GM18505 (cell line): Measurements from ENCODE around the gene HSP90AB1.
"Not testable (repeated sequence)": the region's sequence is repeated elsewhere in the genome, so short reads cannot be mapped to it uniquely, and the experiment has no call there.

Experiments used
- ATAC-seq: cut with Tn5 transposase; IDR thresholded peaks from one replicate; pipeline ENCODE4 v1.9.1; 2021; ENCODE audit not compliant: unreplicated experiment
- POLR2A ChIP-seq: IDR thresholded peaks from 4 replicates; pipeline ENCODE4 v1.6.1; 2011; ENCODE audit warnings: borderline replicate concordance; ENCODE audit not compliant: insufficient read depth, insufficient read length; ENCODE audit errors: extremely low read depth

HSP90AB1 gene

DNA sequence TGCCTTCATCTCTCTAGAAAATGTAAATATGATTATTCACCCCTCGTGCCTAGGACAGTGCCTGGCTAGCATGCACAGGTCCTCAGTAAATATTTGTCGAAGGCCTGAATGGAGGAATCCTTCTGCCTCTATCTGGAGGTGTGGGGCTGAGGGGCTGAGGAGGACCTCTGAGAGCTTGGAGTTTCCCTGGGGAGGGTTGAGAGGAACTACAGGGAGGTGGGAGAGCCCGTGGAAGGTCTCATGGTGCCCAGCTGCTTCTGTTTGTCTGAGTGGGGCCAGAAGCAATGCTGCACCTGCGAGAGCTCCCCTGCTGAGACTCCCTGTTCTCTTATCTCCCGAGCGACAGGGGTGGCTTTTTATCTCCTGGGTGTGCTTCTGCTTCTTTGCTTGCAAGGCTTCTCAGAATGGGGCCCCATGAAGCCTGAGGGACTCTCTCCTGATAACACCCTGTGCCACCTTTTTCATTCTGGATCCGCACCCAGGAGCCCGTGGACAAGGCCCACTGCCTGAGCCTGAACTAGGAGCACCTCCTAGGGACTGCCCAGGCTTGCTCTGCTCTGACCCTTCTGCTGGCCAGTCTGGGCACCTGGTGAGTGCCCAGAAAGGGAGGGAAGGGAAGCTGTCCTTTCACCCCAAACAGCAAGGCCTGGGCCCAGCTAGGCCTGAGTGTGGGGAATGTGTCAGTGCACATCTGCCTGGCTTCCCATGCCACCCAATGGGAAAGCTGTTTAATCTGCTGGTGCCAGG is 21.1 kb upstream of the HSP90AB1 start:
- ATAC-seq, result no peak
- TF ChIP-seq POLR2A, result no peak

DNA sequence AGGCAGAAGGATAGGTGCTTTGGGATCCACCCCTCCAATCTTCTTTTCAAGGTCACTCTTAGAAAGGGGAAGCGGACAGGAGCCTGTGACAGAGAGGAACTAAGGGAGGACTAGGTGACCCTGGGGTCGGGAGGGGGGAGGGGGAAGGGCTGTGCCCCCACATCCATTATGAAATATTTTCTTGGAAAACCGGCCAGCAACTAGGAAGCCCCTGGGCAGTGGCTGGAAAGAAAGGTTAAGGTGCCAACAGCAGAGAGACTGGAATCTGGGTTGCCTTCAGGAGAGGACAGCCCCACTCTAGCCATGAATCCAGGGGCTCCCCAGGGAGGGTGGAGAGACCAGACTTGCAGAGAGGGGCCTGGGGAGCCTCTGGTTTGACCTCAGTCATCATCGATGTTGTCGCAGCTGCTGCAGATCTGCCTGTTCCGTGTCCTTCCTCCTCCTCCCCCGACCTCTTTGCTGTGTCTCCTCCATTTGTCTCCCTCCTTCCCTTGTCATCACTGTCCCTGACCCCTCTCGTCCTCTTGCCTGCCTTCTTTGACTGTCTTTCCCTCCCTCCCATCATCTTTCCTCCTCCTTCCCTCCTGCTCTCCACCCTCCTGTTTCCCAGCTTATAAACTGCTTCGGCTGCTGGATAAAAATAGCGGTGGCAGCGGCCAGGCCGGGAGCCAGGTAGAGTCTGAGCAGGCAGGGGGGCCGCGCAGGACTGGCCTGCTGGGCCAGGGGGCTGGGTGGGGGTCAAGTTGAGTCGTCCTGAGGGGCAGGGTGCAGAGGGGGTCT is 20.3 kb upstream of the HSP90AB1 start:
- TF ChIP-seq POLR2A, result no peak

DNA sequence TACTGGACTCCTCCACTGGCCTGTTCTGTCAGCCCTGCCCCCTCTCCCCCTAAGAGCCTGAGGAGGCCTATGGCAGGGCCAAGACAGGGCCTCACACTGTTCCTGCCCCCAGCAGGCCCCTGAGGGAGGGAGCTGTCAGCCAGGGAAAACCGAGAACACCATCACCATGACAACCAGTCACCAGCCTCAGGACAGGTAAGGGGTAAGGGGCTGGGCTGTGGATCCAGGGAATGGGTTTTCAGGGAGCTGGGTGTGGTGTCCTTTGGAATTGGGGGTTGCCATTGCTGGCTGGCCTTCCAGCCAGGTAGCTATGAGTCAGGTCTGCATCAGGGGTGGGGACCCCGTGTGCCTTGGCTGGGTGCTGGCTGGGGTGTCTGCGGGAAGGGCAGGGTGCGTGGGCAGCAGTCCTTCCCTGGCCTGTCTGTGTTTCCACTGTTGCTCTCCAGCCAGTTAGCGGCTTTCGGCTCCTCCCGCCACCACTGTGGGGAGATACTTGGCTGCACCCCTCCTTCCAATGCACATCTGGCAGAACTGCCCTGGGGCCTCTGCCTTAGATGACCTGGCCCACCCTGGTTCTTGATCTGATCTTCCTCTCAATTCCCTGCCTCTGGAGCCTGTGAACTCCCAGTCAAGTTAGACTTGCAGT is 19.6 kb upstream of the HSP90AB1 start:
- TF ChIP-seq POLR2A, result no peak
- no peak for ATAC-seq

More for the DNA sequence above, 20.3 kb upstream of the HSP90AB1 start:
- ATAC-seq, result no peak

DNA sequence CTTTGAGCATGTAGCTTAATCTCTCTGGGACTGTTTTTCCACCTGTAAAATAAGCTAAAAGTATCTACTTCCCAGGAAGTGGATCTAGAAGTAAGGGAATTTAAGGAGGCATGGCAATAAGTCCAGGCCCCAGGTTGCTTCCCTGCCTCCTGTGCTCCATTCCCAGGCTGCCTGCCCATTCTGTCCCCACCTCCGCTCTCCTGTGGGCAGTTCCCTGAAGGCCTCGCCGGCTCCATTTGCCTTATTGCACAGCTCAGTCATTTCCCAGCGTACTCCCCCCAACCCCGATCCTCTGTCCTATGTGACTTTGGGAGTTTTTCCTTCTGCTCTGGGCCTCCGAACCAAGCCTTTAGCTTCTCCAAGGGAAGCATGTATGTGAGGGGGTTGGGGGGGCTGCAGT is 18.9 kb upstream of the HSP90AB1 start:
- no peak for TF ChIP-seq POLR2A
- ATAC-seq, result no peak

DNA sequence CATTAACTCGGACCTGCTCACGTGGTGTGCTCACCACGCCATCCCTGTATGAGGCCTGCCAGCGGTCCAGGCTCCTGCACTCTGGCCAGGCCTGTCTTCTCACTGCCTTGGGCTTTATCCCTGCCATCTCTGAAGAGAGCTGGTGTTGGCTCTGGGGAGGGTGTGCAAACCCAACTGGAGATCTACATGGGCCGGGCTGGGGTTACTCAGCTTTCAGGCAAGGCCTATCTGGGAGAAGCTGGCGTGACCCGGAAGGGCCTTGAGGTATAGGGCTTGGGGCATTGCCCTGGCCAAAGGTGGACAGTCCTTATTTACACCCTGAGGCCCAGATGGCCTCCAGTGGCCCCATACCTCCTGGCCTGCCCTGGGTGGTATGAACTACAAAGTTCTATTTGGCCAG is 18.5 kb upstream of the HSP90AB1 start:
- ATAC-seq, result no peak
- TF ChIP-seq POLR2A, result no peak

DNA sequence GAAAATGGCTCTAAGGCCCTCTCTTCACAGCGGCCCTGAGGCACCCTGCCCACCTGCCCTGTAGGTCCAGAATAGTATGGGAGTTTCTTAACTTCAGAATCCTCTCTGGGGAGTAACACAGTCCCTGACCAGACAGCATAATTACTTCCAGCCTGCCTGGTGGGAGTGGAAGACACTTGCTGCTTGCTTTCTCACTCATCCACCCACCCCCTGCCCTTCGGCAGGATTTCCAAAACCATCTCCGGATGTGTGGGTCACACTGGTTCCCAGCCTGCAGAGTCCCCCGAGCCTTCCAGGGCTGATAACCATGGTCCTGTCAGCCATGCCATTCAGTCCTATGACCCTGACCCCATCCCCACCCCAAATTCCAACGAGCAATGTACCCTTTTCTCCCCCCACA is 18.1 kb upstream of the HSP90AB1 start:
- no peak for TF ChIP-seq POLR2A
- ATAC-seq, result no peak

DNA sequence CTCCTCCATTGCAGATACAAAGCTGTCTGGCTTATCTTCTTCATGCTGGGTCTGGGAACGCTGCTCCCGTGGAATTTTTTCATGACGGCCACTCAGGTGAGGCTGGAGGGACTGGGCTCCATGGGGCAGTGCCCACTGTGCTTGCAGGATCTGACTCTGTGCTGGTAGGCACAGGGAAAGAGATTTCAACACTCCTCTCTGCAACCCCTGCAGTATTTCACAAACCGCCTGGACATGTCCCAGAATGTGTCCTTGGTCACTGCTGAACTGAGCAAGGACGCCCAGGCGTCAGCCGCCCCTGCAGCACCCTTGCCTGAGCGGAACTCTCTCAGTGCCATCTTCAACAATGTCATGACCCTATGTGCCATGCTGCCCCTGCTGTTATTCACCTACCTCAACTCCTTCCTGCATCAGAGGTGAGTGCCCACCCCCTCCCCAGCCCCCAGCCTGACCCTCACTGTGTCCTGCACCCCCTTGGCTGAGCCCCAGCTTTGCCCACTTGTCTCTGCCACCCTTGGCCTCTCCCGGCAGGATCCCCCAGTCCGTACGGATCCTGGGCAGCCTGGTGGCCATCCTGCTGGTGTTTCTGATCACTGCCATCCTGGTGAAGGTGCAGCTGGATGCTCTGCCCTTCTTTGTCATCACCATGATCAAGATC is 17.4 kb upstream of the HSP90AB1 start:
- no peak for TF ChIP-seq POLR2A
- ATAC-seq, result no peak

DNA sequence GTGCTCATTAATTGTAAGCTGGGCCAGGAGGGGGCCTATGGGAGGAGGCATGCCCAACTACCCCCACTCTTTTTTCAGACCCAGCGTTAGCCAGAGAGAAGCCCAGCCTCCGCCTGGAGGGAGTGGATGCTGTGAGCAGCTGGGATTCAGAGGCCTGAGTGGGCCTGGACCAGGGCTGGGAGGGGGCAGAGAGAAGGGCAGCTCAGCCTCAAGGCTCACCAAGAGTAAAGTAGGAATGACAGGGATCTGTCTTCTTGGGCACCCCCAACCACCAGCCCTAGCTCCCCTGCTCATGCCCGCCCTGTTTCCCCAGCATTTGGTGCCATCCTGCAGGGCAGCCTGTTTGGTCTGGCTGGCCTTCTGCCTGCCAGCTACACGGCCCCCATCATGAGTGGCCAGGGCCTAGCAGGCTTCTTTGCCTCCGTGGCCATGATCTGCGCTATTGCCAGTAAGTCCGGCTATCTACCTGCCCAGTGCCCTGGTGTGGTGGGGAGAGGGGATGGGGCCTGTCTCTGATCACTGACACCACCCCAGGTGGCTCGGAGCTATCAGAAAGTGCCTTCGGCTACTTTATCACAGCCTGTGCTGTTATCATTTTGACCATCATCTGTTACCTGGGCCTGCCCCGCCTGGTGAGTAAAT is 16.7 kb upstream of the HSP90AB1 start:
- no peak for TF ChIP-seq POLR2A

DNA sequence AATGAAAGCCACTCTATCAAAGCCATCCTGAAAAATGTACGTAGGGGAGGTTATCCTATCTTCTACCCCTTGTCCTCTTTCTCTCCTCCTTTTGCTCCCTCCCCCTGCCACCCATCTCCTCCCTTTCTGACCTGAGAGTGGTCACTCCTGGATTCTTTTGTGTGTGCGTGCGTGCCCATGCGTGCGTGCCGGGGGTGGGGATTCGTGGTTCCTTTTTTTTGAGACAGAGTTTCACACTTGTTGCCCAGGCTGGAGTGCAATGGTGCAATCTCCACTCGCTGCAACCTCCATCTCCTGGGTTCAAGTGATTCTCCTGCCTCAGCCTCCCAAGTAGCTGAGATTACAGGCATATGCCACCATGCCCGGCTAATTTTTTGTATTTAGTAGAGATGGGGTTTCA is 15.5 kb upstream of the HSP90AB1 start:
- not testable (repeated sequence) for ATAC-seq

More for the DNA sequence above, 16.7 kb upstream of the HSP90AB1 start:
- no peak for ATAC-seq

DNA sequence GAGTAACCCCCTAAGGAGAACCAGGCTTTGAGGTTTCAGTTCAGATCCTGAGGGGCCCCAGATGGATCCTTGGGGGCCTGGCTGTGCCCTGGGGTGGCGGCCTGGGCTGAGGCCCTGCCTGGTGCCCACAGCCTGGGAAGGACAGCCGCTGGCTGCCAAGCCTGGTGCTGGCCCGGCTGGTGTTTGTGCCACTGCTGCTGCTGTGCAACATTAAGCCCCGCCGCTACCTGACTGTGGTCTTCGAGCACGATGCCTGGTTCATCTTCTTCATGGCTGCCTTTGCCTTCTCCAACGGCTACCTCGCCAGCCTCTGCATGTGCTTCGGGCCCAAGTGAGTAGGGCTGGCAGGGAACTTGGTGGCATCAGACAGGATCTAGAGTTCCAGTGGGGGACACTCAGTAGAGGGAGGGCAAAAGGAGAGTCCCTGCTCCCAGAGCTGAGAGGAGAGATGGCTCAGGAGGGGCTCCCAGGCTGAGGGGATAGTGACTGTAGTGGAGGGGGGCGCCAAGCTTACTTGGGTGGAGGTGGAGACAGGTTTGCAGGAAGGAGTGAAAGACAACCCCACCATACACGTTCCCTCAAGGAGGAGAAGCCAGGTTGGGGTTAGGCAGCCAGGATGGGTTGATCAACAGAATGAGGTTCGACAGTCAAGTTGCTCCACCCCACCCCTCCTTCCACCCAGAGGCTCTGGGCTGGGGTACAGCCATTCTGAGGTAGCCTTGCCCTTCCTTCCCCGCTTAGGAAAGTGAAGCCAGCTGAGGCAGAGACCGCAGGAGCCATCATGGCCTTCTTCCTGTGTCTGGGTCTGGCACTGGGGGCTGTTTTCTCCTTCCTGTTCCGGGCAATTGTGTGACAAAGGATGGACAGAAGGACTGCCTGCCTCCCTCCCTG is 14.0 kb upstream of the HSP90AB1 start:
- ATAC-seq, result no peak
- no peak for TF ChIP-seq POLR2A

DNA sequence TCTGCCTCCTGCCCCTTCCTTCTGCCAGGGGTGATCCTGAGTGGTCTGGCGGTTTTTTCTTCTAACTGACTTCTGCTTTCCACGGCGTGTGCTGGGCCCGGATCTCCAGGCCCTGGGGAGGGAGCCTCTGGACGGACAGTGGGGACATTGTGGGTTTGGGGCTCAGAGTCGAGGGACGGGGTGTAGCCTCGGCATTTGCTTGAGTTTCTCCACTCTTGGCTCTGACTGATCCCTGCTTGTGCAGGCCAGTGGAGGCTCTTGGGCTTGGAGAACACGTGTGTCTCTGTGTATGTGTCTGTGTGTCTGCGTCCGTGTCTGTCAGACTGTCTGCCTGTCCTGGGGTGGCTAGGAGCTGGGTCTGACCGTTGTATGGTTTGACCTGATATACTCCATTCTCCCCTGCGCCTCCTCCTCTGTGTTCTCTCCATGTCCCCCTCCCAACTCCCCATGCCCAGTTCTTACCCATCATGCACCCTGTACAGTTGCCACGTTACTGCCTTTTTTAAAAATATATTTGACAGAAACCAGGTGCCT is 13.3 kb upstream of the HSP90AB1 start:
- TF ChIP-seq POLR2A, result no peak
- ATAC-seq, result no peak

DNA sequence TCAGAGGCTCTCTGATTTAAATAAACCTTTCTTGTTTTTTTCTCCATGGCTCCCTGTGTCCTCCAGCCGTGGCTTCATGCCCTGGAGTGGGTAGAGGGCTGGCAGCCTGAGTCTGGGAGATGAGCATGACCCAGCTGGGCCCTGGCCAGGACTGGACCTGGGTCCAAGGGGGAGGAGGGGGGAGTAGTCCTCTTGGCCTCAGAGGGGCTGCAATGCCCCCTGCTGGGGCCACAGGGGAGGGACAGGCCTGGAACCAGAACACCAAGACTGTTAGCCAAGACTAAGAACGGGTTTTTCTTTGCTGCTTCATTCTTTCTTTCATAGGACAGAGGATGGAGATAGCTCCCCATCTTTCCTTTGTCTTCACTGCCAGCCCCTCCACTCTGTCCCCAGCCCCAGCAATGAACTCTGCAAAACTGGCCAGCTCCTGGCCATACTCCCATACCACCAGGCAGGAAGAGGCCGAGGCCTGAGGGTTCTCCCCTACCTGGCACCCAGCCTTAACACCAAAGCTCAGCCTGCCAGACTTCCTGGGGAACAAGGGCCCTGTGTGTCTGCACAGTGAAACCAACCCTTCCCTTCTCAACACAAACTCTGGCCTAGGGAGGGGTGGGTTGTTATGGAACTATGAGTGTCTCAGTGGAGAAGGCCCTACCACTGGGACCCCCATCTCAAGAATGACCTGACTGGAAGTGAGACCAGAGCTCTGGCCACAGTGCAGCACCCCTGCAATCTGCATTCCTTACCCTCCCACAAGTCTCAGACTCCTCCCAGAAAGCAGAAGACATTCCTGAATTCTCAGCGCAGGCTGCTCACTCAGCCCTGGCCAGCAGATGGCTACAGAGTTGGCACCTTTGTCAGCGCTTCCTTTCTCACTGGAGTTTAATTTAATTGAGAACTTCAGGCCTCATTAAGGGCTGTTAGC is 12.5 kb upstream of the HSP90AB1 start:
- no peak for TF ChIP-seq POLR2A
- ATAC-seq, result no peak
